PC-9 (cell line): ENCODE results near the gene NCBP2.

Experiments
- CTCF ChIP-seq: fragments of 200-600 bp; sonication (generic); conservative IDR thresholded peaks from 2 replicates; pipeline ENCODE4 v1.6.1; 2017; ENCODE audit warnings: mixed run types, antibody characterized with exemption, mild to moderate bottlenecking, moderate library complexity
- EZH2 ChIP-seq: fragments of 200-600 bp; sonication (generic); IDR thresholded peaks from 2 replicates; pipeline ENCODE4 v1.8.0; 2017; ENCODE audit warnings: antibody characterized with exemption, low read depth

- TF ChIP-seq CTCF (no peak), EZH2 (no peak)
Measured at GRCh38 chr3:196949285-196949619, 6.9 kb upstream of the NCBP2 start.
